Measurements from ENCODE around the gene ANTXR1. TPM values are rescaled to one million over a fixed set of nuclear protein-coding genes. Genes with fewer than 3 reads are reported as not detected.

ANTXR1 gene
- total RNA-seq, 1 donor, result 61.5 TPM

DNA sequence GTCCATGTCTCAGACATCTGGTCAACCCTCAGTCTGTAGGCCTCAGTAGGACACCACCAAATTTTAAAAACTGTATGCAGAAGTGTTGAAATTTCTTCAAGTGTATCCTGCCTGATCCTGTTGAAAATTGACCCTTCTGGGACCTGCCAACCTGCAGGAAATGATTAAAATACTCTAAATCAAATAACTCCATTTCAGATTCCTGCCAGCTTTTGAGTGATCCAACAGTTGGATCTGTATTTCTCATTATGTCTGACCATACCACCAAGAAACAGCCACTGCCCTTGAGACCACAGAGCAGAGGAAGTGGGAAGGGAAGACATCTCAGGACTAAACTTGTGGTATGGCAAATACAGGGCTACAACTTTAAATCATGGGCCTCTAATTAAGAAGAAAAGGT, 113.4 kb downstream of the ANTXR1 start:
- DNase-seq (ENCODE audit: low read depth), result no peak
- no peak for TF ChIP-seq CTCF (IDR thresholded peaks at IDR 0.05; ENCODE audit: insufficient read depth, low read length)
- H3K4me3 ChIP-seq (ENCODE audit: low read depth, low read length), result no peak overlapping the region

GRCh38 chr2:69131452-69131851, 118.5 kb downstream of the ANTXR1 start:
- no peak for DNase-seq (ENCODE audit: low read depth)
- no peak for TF ChIP-seq CTCF (IDR thresholded peaks at IDR 0.05; ENCODE audit: insufficient read depth, low read length)
- H3K4me3 ChIP-seq (ENCODE audit: low read depth, low read length), result no peak overlapping the region

- TF ChIP-seq CTCF (IDR thresholded peaks at IDR 0.05; ENCODE audit: insufficient read depth, low read length), result no peak
- DNase-seq (ENCODE audit: low read depth), result no peak
- no peak overlapping the region for H3K4me3 ChIP-seq (ENCODE audit: low read depth, low read length)
These were observed 119.2 kb downstream of the ANTXR1 start for GRCh38 chr2:69131983-69132675.

DNA sequence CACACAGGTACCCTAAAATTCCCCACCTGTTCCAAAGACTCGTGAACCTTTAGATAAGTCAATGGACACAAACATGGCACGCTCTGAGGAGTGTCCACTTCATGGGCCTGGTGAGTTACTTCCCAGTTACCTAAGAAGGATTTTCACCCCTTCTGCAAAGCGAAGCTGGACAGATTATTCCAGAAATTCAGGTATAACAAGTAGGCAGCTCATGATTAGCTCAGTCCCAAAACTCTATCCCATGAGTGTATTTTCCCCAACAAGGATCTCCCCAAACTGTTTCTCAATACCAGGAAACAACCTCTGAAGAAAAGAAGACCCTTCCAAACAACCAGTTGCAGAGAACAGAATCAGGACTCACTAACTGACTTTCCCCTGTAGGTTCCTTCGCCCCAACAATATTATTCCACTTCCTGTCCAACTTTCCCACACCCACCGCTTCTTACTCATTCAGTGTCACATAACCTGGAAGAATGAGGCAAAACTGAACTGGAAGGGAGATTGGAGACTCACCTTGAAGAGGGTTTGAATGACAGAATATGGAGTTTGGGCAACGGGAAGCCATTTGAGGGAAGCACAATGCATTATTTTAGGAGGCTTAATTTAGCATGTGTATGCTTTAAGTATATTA, 120.1 kb downstream of the ANTXR1 start:
- DNase-seq (ENCODE audit: low read depth), result no peak
- no peak overlapping the region for H3K4me3 ChIP-seq (ENCODE audit: low read depth, low read length)
- no peak for TF ChIP-seq CTCF (IDR thresholded peaks at IDR 0.05; ENCODE audit: insufficient read depth, low read length)

- no peak for TF ChIP-seq CTCF (IDR thresholded peaks at IDR 0.05; ENCODE audit: insufficient read depth, low read length)
- no peak for DNase-seq (ENCODE audit: low read depth)
- no peak overlapping the region for H3K4me3 ChIP-seq (ENCODE audit: low read depth, low read length)
These were observed 120.9 kb downstream of the ANTXR1 start for GRCh38 chr2:69133898-69134297.

DNA sequence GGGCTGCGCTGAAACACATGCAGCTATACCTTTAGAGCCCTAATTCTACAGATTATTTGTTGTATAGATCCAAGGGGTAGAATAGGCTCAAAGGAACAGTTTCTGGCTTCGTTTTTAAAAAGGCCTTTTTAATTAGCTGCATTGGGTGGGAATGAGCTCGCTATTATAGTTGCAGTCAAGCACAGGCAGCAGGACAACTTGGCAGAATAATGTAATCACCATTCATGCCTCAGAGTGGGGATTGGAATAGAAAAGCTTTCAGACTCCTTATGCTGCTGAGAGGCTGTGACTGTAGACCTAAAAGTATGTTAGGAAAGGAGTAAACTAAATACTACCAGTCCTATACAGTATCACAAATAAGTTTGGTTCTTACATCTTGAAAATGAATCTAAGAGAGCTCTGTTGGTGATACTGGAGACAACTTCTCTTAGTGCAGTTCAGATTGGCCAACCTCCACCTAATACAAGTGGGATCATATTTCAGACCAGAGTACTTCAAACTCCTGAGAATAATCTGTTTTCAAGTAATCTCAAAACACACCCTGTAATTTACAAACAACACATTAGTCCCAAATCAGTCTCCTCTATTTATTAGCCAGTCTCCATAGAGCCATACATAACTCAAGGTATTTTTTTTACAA, 121.4 kb downstream of the ANTXR1 start:
- no peak for TF ChIP-seq CTCF (IDR thresholded peaks at IDR 0.05; ENCODE audit: insufficient read depth, low read length)
- DNase-seq (ENCODE audit: low read depth), result no peak
- no peak overlapping the region for H3K4me3 ChIP-seq (ENCODE audit: low read depth, low read length)

Data from fibroblast of the aortic adventitia (primary cell).